ENCODE results near the gene TRAPPC3L.

- TF ChIP-seq FOXM1 (IDR thresholded peaks at IDR 0.05; ENCODE audit: borderline replicate concordance) = no peak
- no peak for TF ChIP-seq BHLHE40 (IDR thresholded peaks at IDR 0.05; ENCODE audit: borderline replicate concordance)
- no peak for TF ChIP-seq SP1 (IDR thresholded peaks at IDR 0.05)
- TF ChIP-seq PKNOX1 (IDR thresholded peaks at IDR 0.05) = no peak
- no peak for TF ChIP-seq HDGF (IDR thresholded peaks at IDR 0.05; ENCODE audit: borderline replicate concordance)
- TF ChIP-seq ZNF384 (IDR thresholded peaks at IDR 0.05) = no peak
- no peak for TF ChIP-seq CTBP1 (IDR thresholded peaks at IDR 0.05; ENCODE audit: borderline replicate concordance)
- TF ChIP-seq NFRKB (IDR thresholded peaks at IDR 0.05) = no peak
- no peak for TF ChIP-seq ELF4 (IDR thresholded peaks at IDR 0.05)
These were observed 10.4 kb downstream of the TRAPPC3L start for GRCh38 chr6:116535109-116535508.

Data from HEK293T (cell line).